Neural progenitor cell (in vitro differentiated cells): ENCODE results near the gene UFC1.

Experiments used
- CTCF ChIP-seq: fragments of 200-600 bp; sonication (generic); IDR thresholded peaks from 2 replicates; pipeline ENCODE4 v1.5.1; 2017; ENCODE audit warnings: antibody characterized with exemption, mild to moderate bottlenecking
- EZH2 ChIP-seq: fragments of 200-600 bp; sonication (generic); IDR thresholded peaks from 2 replicates; pipeline ENCODE4 v1.6.1; 2017; ENCODE audit warnings: antibody characterized with exemption, mild to moderate bottlenecking, moderate library complexity

DNA sequence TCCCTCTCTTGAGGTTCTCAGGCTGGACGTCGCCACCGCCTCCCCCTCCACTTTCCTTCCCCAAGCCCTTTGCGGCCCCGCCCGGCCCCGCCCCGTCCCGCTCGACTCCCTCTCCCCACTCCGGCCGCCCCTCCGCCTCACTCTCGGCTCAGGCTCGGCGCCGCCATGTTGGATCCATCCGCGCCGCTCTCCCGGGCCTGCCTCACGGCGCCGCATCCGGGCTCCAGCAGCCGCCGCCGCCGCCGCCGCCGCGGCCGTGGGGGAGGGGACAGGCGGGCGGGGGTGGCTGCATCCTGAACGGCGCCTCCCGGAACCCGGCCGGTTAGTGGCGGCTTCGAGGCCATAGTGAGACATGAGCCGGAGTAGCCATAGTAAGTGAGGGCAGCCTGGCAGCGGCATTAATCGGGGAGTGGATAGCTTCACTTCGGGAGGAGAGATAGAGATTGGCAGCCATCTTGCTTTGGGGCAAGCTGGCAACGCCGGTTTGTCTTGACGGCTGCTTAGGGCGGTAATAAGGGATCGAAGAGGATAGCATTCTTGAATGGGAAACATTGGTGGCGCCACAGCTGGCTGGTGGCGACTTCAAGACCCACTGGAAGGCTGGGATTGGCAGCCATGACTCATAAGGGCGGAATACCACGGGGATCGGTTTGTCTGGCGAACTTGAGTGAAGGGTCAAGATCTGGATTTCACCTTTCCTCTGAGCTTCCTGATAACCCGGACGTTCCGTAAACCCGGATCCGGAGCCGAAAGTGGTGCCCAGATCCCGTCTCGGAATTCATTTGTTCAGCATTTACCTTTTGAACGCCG is 21.2 kb upstream of the UFC1 start, which contains the start of gene DEDD:
- TF ChIP-seq EZH2 (no peak), CTCF (peak; percentile 26)
